ENCODE results near the gene C10orf88. TPM values are rescaled to one million over a fixed set of nuclear protein-coding genes. Genes with fewer than 3 reads are reported as not detected.

C10orf88 gene
- total and polyA plus RNA-seq, 9 of the 15 experiments (the other 6 are each of a cell fraction or from before 2014, with no cell fraction given): 2.5 to 9.6 (median 7.5) TPM

DNA sequence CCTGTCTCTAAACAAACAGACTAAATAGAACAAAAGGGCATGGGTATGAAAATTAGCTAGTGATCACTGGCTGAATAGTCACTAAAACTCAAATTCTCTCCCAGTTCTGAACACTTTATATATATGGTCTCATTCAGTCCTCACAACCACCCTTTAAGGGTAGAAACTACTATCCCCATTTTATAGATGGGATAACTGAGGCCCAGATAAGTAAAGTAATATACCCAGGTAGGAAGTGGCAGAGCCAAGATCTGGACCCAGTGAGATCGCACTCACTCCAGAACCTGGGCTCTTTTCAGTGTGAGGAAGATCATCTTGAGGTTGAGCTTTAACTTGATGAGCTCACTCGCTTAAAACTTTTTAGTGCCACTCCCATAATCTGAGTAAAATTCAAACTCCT is 30.7 kb upstream of the C10orf88 start:
- intact Hi-C loops (cut with micrococcal nuclease): no loop called here
- no peak for ATAC-seq
- peaks cover 9% of the 10 kb centered on the region; the same call in 2 of the 3 replicates for H3K79me2 ChIP-seq (ENCODE audit: control insufficient read depth, insufficient read depth, low read length)
- no peak for DNase-seq (ENCODE audit: extremely low read depth in 1 of 4, low spot score in 3 of 4)
- peaks cover 32% of the 10 kb centered on the region; the same call in 2 of the 3 replicates for H3K36me3 ChIP-seq (ENCODE audit: control insufficient read depth, insufficient read depth, low read length)
- no peak overlapping the region for H3K4me3 ChIP-seq
- no peaks in the 10 kb centered on the region for H3K9me1 ChIP-seq (ENCODE audit: control insufficient read depth, insufficient read depth, low read length)
- H3K9me3 ChIP-seq (replicated peaks; ENCODE audit: control insufficient read depth, insufficient read depth, low read depth, low read length): no peaks in the 10 kb centered on the region
- in situ Hi-C loops (cut with MboI): no loop called here
- H3K4me2 ChIP-seq (ENCODE audit: insufficient read depth, low read length): no peak overlapping the region
- WGBS (ENCODE audit: insufficient coverage, low coverage, missing lambda C conversion rate): 100% methylated on average over 1 of the region's 2 CpGs
- CTCF ChIA-PET (ENCODE audit: low intra/inter-chr PET ratio): no interaction called here
- no peaks in the 10 kb centered on the region for H3K27me3 ChIP-seq (ENCODE audit: control insufficient read depth in 2 of 2, insufficient read depth in 2 of 2, low read length in 2 of 2)
- H2AFZ ChIP-seq (ENCODE audit: low read depth, low read length): no peak overlapping the region
- H3K9ac ChIP-seq (ENCODE audit: insufficient read depth in 1 of 2, low read depth in 2 of 2, low read length in 2 of 2): no peak overlapping the region
- no peak overlapping the region for H3K27ac ChIP-seq (ENCODE audit: extremely low read depth, low read depth, low read length)
- TF ChIP-seq GATA2 (CRISPR knock-in tag; IDR thresholded peaks at IDR 0.05): no peak
- 0 out of 2 replicates have a peak, but pooled peaks have one; percentile 31 for TF ChIP-seq BCOR (IDR thresholded peaks at IDR 0.05)
- peak; percentile 81 for TF ChIP-seq RBM25 (IDR thresholded peaks at IDR 0.05; ENCODE audit: low read depth, low read length, severe bottlenecking)
- FAIRE-seq: no peak
- peaks cover under 1 to 8% of the 10 kb centered on the region in 2 experiments; a peak in 2 of 5 replicates for H3K4me1 ChIP-seq (replicated peaks in 1 of 2; ENCODE audit: control insufficient read depth in 2 of 2, insufficient read depth in 2 of 2, low read length in 2 of 2)
- no peaks in the 10 kb centered on the region for H4K20me1 ChIP-seq (replicated peaks; ENCODE audit: control insufficient read depth, insufficient read depth, low read length)
- BruUV-seq (replicated peaks): no TSS peak
- POLR2A ChIA-PET: interaction anchor here (0.5 to 1.9 kb wide), 2 partner anchors 15 to 919 kb away, joined by 3 to 7 read pairs; no protein-coding TSS in a partner anchor

DNA sequence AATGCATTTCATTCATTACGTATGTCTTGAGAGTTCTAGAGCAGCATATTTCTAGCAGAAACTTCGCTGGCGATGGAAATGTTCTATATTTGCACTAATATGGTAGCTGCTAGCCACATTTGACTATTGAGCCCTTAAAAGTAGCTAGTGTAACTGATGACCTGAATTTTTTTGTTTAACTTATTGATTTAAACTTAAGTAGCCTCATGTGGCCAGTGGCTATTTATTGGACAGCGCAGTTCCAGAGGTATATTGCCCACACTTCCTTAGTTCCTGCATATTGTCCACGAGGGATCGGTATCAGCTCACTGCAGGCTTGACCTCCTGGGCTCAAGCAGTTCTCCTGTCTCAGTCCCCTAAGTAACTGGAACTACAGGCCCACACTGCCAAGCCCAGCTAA is 29.9 kb upstream of the C10orf88 start:
- intact Hi-C loops (cut with micrococcal nuclease): no loop called here
- Histone ChIP-seq H3K9ac (ENCODE audit: insufficient read depth in 1 of 2, low read depth in 2 of 2, low read length in 2 of 2) (no peak overlapping the region), H3K79me2 (ENCODE audit: control insufficient read depth, insufficient read depth, low read length) (peaks cover 9% of the 10 kb centered on the region; the same call in 2 of the 3 replicates), H3K9me1 (ENCODE audit: control insufficient read depth, insufficient read depth, low read length) (no peaks in the 10 kb centered on the region), H3K27me3 (ENCODE audit: control insufficient read depth in 2 of 2, insufficient read depth in 2 of 2, low read length in 2 of 2) (no peaks in the 10 kb centered on the region), H3K4me1 (replicated peaks in 1 of 2; ENCODE audit: control insufficient read depth in 2 of 2, insufficient read depth in 2 of 2, low read length in 2 of 2) (peaks cover 7 to 8% of the 10 kb centered on the region in 2 experiments; a peak in 4 of 5 replicates), H4K20me1 (replicated peaks; ENCODE audit: control insufficient read depth, insufficient read depth, low read length) (no peaks in the 10 kb centered on the region), H3K4me3 (no peak overlapping the region), H3K4me2 (ENCODE audit: insufficient read depth, low read length) (no peak overlapping the region), H2AFZ (ENCODE audit: low read depth, low read length) (no peak overlapping the region), H3K36me3 (ENCODE audit: control insufficient read depth, insufficient read depth, low read length) (peaks cover 32% of the 10 kb centered on the region; the same call in 2 of the 3 replicates), H3K27ac (ENCODE audit: extremely low read depth, low read depth, low read length) (no peak overlapping the region), H3K9me3 (replicated peaks; ENCODE audit: control insufficient read depth, insufficient read depth, low read depth, low read length) (no peaks in the 10 kb centered on the region)
- no TSS peak for BruUV-seq (replicated peaks)
- DNase-seq (ENCODE audit: extremely low read depth in 1 of 4, low spot score in 3 of 4) (no peak), ATAC-seq (no peak), FAIRE-seq (no peak)
- in situ Hi-C loops (cut with MboI): no loop called here
- ChIA-PET CTCF (ENCODE audit: low intra/inter-chr PET ratio) (no interaction called here), POLR2A (interaction anchor here (0.6 kb wide), 1 partner anchor 53 kb away, joined by 3 read pairs; no protein-coding TSS in a partner anchor)
- WGBS (ENCODE audit: insufficient coverage, low coverage, missing lambda C conversion rate): 93% methylated on average over 6 of the region's 6 CpGs
- TF ChIP-seq, protein P1, sequence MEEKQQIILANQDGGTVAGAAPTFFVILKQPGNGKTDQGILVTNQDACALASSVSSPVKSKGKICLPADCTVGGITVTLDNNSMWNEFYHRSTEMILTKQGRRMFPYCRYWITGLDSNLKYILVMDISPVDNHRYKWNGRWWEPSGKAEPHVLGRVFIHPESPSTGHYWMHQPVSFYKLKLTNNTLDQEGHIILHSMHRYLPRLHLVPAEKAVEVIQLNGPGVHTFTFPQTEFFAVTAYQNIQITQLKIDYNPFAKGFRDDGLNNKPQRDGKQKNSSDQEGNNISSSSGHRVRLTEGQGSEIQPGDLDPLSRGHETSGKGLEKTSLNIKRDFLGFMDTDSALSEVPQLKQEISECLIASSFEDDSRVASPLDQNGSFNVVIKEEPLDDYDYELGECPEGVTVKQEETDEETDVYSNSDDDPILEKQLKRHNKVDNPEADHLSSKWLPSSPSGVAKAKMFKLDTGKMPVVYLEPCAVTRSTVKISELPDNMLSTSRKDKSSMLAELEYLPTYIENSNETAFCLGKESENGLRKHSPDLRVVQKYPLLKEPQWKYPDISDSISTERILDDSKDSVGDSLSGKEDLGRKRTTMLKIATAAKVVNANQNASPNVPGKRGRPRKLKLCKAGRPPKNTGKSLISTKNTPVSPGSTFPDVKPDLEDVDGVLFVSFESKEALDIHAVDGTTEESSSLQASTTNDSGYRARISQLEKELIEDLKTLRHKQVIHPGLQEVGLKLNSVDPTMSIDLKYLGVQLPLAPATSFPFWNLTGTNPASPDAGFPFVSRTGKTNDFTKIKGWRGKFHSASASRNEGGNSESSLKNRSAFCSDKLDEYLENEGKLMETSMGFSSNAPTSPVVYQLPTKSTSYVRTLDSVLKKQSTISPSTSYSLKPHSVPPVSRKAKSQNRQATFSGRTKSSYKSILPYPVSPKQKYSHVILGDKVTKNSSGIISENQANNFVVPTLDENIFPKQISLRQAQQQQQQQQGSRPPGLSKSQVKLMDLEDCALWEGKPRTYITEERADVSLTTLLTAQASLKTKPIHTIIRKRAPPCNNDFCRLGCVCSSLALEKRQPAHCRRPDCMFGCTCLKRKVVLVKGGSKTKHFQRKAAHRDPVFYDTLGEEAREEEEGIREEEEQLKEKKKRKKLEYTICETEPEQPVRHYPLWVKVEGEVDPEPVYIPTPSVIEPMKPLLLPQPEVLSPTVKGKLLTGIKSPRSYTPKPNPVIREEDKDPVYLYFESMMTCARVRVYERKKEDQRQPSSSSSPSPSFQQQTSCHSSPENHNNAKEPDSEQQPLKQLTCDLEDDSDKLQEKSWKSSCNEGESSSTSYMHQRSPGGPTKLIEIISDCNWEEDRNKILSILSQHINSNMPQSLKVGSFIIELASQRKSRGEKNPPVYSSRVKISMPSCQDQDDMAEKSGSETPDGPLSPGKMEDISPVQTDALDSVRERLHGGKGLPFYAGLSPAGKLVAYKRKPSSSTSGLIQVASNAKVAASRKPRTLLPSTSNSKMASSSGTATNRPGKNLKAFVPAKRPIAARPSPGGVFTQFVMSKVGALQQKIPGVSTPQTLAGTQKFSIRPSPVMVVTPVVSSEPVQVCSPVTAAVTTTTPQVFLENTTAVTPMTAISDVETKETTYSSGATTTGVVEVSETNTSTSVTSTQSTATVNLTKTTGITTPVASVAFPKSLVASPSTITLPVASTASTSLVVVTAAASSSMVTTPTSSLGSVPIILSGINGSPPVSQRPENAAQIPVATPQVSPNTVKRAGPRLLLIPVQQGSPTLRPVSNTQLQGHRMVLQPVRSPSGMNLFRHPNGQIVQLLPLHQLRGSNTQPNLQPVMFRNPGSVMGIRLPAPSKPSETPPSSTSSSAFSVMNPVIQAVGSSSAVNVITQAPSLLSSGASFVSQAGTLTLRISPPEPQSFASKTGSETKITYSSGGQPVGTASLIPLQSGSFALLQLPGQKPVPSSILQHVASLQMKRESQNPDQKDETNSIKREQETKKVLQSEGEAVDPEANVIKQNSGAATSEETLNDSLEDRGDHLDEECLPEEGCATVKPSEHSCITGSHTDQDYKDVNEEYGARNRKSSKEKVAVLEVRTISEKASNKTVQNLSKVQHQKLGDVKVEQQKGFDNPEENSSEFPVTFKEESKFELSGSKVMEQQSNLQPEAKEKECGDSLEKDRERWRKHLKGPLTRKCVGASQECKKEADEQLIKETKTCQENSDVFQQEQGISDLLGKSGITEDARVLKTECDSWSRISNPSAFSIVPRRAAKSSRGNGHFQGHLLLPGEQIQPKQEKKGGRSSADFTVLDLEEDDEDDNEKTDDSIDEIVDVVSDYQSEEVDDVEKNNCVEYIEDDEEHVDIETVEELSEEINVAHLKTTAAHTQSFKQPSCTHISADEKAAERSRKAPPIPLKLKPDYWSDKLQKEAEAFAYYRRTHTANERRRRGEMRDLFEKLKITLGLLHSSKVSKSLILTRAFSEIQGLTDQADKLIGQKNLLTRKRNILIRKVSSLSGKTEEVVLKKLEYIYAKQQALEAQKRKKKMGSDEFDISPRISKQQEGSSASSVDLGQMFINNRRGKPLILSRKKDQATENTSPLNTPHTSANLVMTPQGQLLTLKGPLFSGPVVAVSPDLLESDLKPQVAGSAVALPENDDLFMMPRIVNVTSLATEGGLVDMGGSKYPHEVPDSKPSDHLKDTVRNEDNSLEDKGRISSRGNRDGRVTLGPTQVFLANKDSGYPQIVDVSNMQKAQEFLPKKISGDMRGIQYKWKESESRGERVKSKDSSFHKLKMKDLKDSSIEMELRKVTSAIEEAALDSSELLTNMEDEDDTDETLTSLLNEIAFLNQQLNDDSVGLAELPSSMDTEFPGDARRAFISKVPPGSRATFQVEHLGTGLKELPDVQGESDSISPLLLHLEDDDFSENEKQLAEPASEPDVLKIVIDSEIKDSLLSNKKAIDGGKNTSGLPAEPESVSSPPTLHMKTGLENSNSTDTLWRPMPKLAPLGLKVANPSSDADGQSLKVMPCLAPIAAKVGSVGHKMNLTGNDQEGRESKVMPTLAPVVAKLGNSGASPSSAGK (IDR thresholded peaks at IDR 0.05): no peak
